H1 (cell line): ENCODE measurements around the gene LTB. TPM values are rescaled to one million over a fixed set of nuclear protein-coding genes. Genes with fewer than 3 reads are reported as not detected.

Experiments used
- CTCF ChIA-PET: fragments of 300-600 bp; sonication (Branson Sonifier 250); formaldehyde crosslinking; loops from one replicate; lab custom pipeline; 2021; ENCODE audit not compliant: partially characterized antibody; lab: Charles Lee
- POLR2A ChIA-PET: fragments of 300-600 bp; sonication (Branson Sonifier 250); formaldehyde crosslinking; loops from one replicate; lab custom pipeline; 2021; ENCODE audit warnings: inconsistent platforms; ENCODE audit not compliant: partially characterized antibody; lab: Charles Lee
- DNase-seq, 2 experiments: peaks; one replicate each; pipeline versions ENCODE4 v3.0.0 to v3.0.0-alpha.2; 2010 to 2022; ENCODE audit warnings: low spot score in 2 of 2, low read depth in 1 of 2, mixed read lengths in 1 of 2
- FAIRE-seq: peaks from 2 replicates; lab custom pipeline; 2011; peaks lifted over from hg19 to GRCh38; lab: Jason Lieb, UNC
- H2AFZ ChIP-seq: 2 replicates; pipeline ENCODE4 v1.8.1; 2012; ENCODE audit warnings: low read length, inconsistent platforms
- H2AK5ac ChIP-seq: 2 replicates; pipeline ENCODE4 v1.6.1; 2013; ENCODE audit warnings: low read depth, low read length
- H2BK120ac ChIP-seq: replicated peaks from 2 replicates; pipeline ENCODE3; 2013; ENCODE audit warnings: low read depth, low read length, inconsistent platforms
- H2BK12ac ChIP-seq: 2 replicates; pipeline ENCODE4 v1.6.1; 2013; ENCODE audit warnings: low read depth, low read length
- H2BK15ac ChIP-seq: 2 replicates; pipeline ENCODE4 v1.6.1; 2013; ENCODE audit warnings: low read length
- H2BK20ac ChIP-seq: 2 replicates; pipeline ENCODE4 v1.6.1; 2013; ENCODE audit warnings: low read length
- H2BK5ac ChIP-seq: 2 replicates; pipeline ENCODE4 v1.6.1; 2013; ENCODE audit warnings: low read depth, low read length
- H3K14ac ChIP-seq: 2 replicates; pipeline ENCODE4 v1.6.1; 2013; ENCODE audit warnings: inconsistent platforms; ENCODE audit not compliant: insufficient read length
- H3K18ac ChIP-seq: 2 replicates; pipeline ENCODE4 v1.6.1; 2013; ENCODE audit warnings: low read length; ENCODE audit errors: extremely low read depth
- H3K23ac ChIP-seq: 2 replicates; pipeline ENCODE4 v1.6.1; 2013; ENCODE audit warnings: inconsistent platforms; ENCODE audit not compliant: insufficient read length
- H3K23me2 ChIP-seq: 2 replicates; pipeline ENCODE4 v1.6.1; 2013; ENCODE audit warnings: low read depth, low read length
- H3K27ac ChIP-seq: 2 replicates; pipeline ENCODE4 v1.6.1; 2011; ENCODE audit warnings: low read depth, low read length, inconsistent platforms
- H3K27me3 ChIP-seq, 4 experiments: replicated peaks in 1 of 4; 1 replicate in 1 of 4; 2 replicates in 3 of 4; pipeline versions ENCODE4 v1.6.1 to v1.8.1; 2011 to 2013; ENCODE audit warnings: low read length in 3 of 4, mild to moderate bottlenecking in 3 of 4, inconsistent platforms in 2 of 4, mixed read lengths in 2 of 4, moderate library complexity in 1 of 4; ENCODE audit not compliant: control insufficient read depth in 3 of 4, insufficient read depth in 3 of 4; ENCODE audit errors: extremely low read depth in 1 of 4
- H3K36me3 ChIP-seq, 4 experiments: 2 replicates each; pipeline versions ENCODE4 v1.6.1 to v1.8.1; 2011 to 2013; ENCODE audit warnings: mild to moderate bottlenecking in 4 of 4, low read length in 3 of 4, moderate library complexity in 2 of 4, control low read depth in 1 of 4, inconsistent platforms in 1 of 4; ENCODE audit not compliant: insufficient read depth in 4 of 4, control insufficient read depth in 2 of 4
- H3K4ac ChIP-seq: replicated peaks from 2 replicates; pipeline ENCODE3; 2013; ENCODE audit warnings: low read length, low read depth, mixed read lengths, inconsistent platforms; ENCODE audit not compliant: insufficient read length
- H3K4me1 ChIP-seq, 4 experiments: replicated peaks in 1 of 4; 1 replicate in 1 of 4; 2 replicates in 3 of 4; pipeline versions ENCODE4 v1.6.1 to v1.8.1; 2011 to 2013; ENCODE audit warnings: low read length in 3 of 4, inconsistent platforms in 2 of 4, mixed read lengths in 1 of 4; ENCODE audit not compliant: insufficient read depth in 4 of 4, control insufficient read depth in 3 of 4
- H3K4me2 ChIP-seq, 2 experiments: 2 replicates each; pipeline versions ENCODE4 v1.6.1 to v1.8.1; 2011 to 2013; ENCODE audit warnings: low read depth in 2 of 2, low read length in 2 of 2, control low read depth in 1 of 2, inconsistent platforms in 1 of 2, mild to moderate bottlenecking in 1 of 2; ENCODE audit not compliant: insufficient read depth in 1 of 2
- H3K4me3 ChIP-seq, 4 experiments: fragments of 200-600, 300-600 bp in 1 of 4; sonication (generic), shearing (Covaris generic), sonication (Bioruptor Twin) in 1 of 4; 2 replicates each; pipeline versions ENCODE4 v1.5.1 to v1.8.1; 2011 to 2016; ENCODE audit warnings: low read length in 4 of 4, low read depth in 3 of 4, control low read depth in 2 of 4, inconsistent platforms in 2 of 4, mild to moderate bottlenecking in 2 of 4, mixed read lengths in 1 of 4, moderate library complexity in 1 of 4; ENCODE audit not compliant: insufficient read depth in 2 of 4; ENCODE audit errors: extremely low read depth in 1 of 4
- H3K56ac ChIP-seq: replicated peaks from 2 replicates; pipeline ENCODE3; 2013; ENCODE audit warnings: low read depth, mild to moderate bottlenecking, mixed read lengths, low read length, inconsistent platforms; ENCODE audit not compliant: insufficient read length
- H3K79me1 ChIP-seq: 2 replicates; pipeline ENCODE4 v1.6.1; 2013; ENCODE audit warnings: low read depth, low read length, control low read depth
- H3K79me2 ChIP-seq, 2 experiments: 2 replicates each; pipeline versions ENCODE4 v1.6.1 to v1.8.1; 2012 to 2013; ENCODE audit warnings: low read length in 2 of 2, mild to moderate bottlenecking in 2 of 2, inconsistent platforms in 1 of 2; ENCODE audit not compliant: insufficient read depth in 2 of 2, control insufficient read depth in 1 of 2
- H3K9ac ChIP-seq, 4 experiments: replicated peaks in 1 of 4; 1 replicate in 1 of 4; 2 replicates in 3 of 4; pipeline versions ENCODE4 v1.6.1 to v1.8.1; 2011 to 2013; ENCODE audit warnings: low read depth in 3 of 4, low read length in 3 of 4, control low read depth in 2 of 4, mild to moderate bottlenecking in 2 of 4, moderate library complexity in 2 of 4, inconsistent platforms in 1 of 4; ENCODE audit errors: extremely low read depth in 1 of 4
- H3K9me3 ChIP-seq, 2 experiments: 2 replicates each; pipeline versions ENCODE4 v1.6.1 to v1.8.1; 2012 to 2013; ENCODE audit warnings: mild to moderate bottlenecking in 2 of 2, moderate library complexity in 2 of 2, control low read depth in 1 of 2, inconsistent platforms in 1 of 2, low read depth in 1 of 2, low read length in 1 of 2, mixed read lengths in 1 of 2; ENCODE audit not compliant: insufficient read depth in 2 of 2
- H4K20me1 ChIP-seq, 2 experiments: replicated peaks in 1 of 2; 2 replicates each; pipeline versions ENCODE3 to v1.8.1; 2011 to 2013; ENCODE audit warnings: inconsistent platforms in 2 of 2, low read length in 2 of 2, mild to moderate bottlenecking in 1 of 2; ENCODE audit not compliant: insufficient read depth in 2 of 2, control insufficient read depth in 1 of 2
- H4K5ac ChIP-seq: 2 replicates; pipeline ENCODE4 v1.6.1; 2013; ENCODE audit warnings: low read length, low read depth, mixed read lengths, inconsistent platforms; ENCODE audit not compliant: insufficient read length
- H4K8ac ChIP-seq: 2 replicates; pipeline ENCODE4 v1.8.0; 2013; ENCODE audit warnings: mild to moderate bottlenecking, moderate library complexity, low read length, inconsistent platforms; ENCODE audit not compliant: insufficient read depth; ENCODE audit errors: extremely low read depth
- H4K91ac ChIP-seq: replicated peaks from 2 replicates; pipeline ENCODE3; 2013; ENCODE audit warnings: low read length, mixed read lengths, inconsistent platforms; ENCODE audit not compliant: insufficient read length
- CHD1 ChIP-seq: IDR thresholded peaks from 2 replicates; pipeline ENCODE4 v1.6.1; 2012; ENCODE audit warnings: low read depth, low read length, improper control_type of control experiment
- E2F6 ChIP-seq: IDR thresholded peaks from 2 replicates; pipeline ENCODE4 v1.6.1; 2012; ENCODE audit warnings: inconsistent platforms
- KDM5A ChIP-seq: fragments of 200-600 bp; IDR thresholded peaks from 2 replicates; pipeline ENCODE4 v1.7.1; 2012; ENCODE audit warnings: mild to moderate bottlenecking, low read length, inconsistent platforms, mixed read lengths
- NRF1 ChIP-seq: IDR thresholded peaks from 2 replicates; pipeline ENCODE4 v1.6.1; 2011; ENCODE audit warnings: mild to moderate bottlenecking, low read depth, low read length, improper control_type of control experiment
- RAD21 ChIP-seq, 2 experiments: IDR thresholded peaks in 1 of 2; conservative IDR thresholded peaks in 1 of 2; 2 replicates each; pipeline ENCODE4 v1.6.1; 2011; ENCODE audit warnings: low read depth in 2 of 2, low read length in 2 of 2, improper control_type of control experiment in 1 of 2, inconsistent platforms in 1 of 2, mild to moderate bottlenecking in 1 of 2, moderate library complexity in 1 of 2
- RXRA ChIP-seq: IDR thresholded peaks from 2 replicates; pipeline ENCODE4 v1.6.1; 2011; ENCODE audit warnings: low read depth, mild to moderate bottlenecking, low read length, moderate library complexity; ENCODE audit not compliant: insufficient read depth
- SAP30 ChIP-seq: fragments of 300-600 bp; sonication (generic); IDR thresholded peaks from 2 replicates; pipeline ENCODE4 v1.7.1; 2012; ENCODE audit warnings: low read length, moderate library complexity, mild to moderate bottlenecking, inconsistent platforms; ENCODE audit not compliant: insufficient read depth, insufficient replicate concordance
- SIRT6 ChIP-seq: IDR thresholded peaks from one replicate; pipeline ENCODE4 v1.7.1; 2012; ENCODE audit warnings: low read length, inconsistent platforms
- SIX5 ChIP-seq: IDR thresholded peaks from 2 replicates; pipeline ENCODE4 v1.6.1; 2011; ENCODE audit warnings: mild to moderate bottlenecking, low read depth, low read length
- TBP ChIP-seq: IDR thresholded peaks from 2 replicates; pipeline ENCODE4 v1.6.1; 2011; ENCODE audit warnings: low read depth, low read length, improper control_type of control experiment
- TCF12 ChIP-seq: IDR thresholded peaks from 2 replicates; pipeline ENCODE4 v1.6.1; 2011; ENCODE audit warnings: low read depth, mild to moderate bottlenecking, low read length
- WGBS, 2 experiments: shearing (Covaris generic) in 1 of 2; methylation state at CpG; one replicate each; pipeline versions ENCODE4 v1.1.6 to v1.1.7; 2013 to 2015; ENCODE audit warnings: low lambda C conversion rate in 2 of 2, mixed read lengths in 2 of 2, inconsistent platforms in 1 of 2, low coverage in 1 of 2, missing lambda C conversion rate in 1 of 2; ENCODE audit not compliant: insufficient replicate concordance in 2 of 2, insufficient coverage in 1 of 2, insufficient read length in 1 of 2; ENCODE audit errors: extremely low coverage in 1 of 2, missing lambda C conversion rate in 1 of 2; 5-methylcytosine and 5-hydroxymethylcytosine counted together
- polyA plus RNA-seq, 7 experiments: library from polyadenylated mRNA; depleted of rRNA in 3 of 7; stranded (reverse) in 5 of 7; unstranded in 2 of 7; fragments of >200 nt in 5 of 7; fragments of 200-250 nt in 2 of 7; gene quantifications; 1 replicate in 5 of 7; 2 replicates in 1 of 7; 4 replicates in 1 of 7; pipeline versions ENCODE4 v1.2.1 to v1.2.3, GENCODE V29; 2011 to 2013; ENCODE audit warnings: missing spikeins in 2 of 7, mixed read lengths in 2 of 7
- total RNA-seq: library from RNA; stranded (reverse); fragmentation: NEBNext Ultra II Directional; extraction: Animal tissue kit (Norgen Biotek cat#: 25700); gene quantifications from 2 replicates; pipeline ENCODE4 v1.2.1, GENCODE V29; 2021

LTB gene
- total and polyA plus RNA-seq, 2 of the 8 experiments (the other 6 are each of a cell fraction or from before 2014, with no cell fraction given): 0.43 to 0.47 TPM

- CTCF ChIA-PET: interaction anchor here (0.6 to 19.2 kb wide), 3 partner anchors 20 to 33 kb away, joined by 5 to 640 read pairs (median 29); partner anchors contain the start of genes LST1, LTB and NCR3
- Histone ChIP-seq H3K4me2 (no peak within 1 kb of the TSS), H4K91ac (no peak within 1 kb of the TSS), H2BK15ac (no peak within 1 kb of the TSS), H3K18ac (no peak within 1 kb of the TSS), H3K9me3 (no peaks in the 10 kb centered on the region), H2AFZ (no peak within 1 kb of the TSS), H4K5ac (no peak within 1 kb of the TSS), H3K23ac (no peak within 1 kb of the TSS), H2BK20ac (no peak within 1 kb of the TSS), H4K8ac (peak within 1 kb of the TSS; percentile 1; the same call in 1 of the 2 replicates), H3K27ac (no peak within 1 kb of the TSS), H3K4me3 (no peak within 1 kb of the TSS), H3K9ac (no peak within 1 kb of the TSS), H3K56ac (no peak within 1 kb of the TSS), H3K4me1 (no peaks in the 10 kb centered on the region; a peak in 2 of 7 replicates), H3K23me2 (peaks cover 3% of the 10 kb centered on the region; the same call in 1 of the 2 replicates), H3K79me2 (no peaks in the 10 kb centered on the region), H3K79me1 (no peaks in the 10 kb centered on the region), H3K4ac (no peak within 1 kb of the TSS), H2BK12ac (no peak within 1 kb of the TSS), H3K27me3 (no peaks in the 10 kb centered on the region)
- no peak for DNase-seq
- POLR2A ChIA-PET: interaction anchor here (12.2 kb wide), 1 partner anchor 11 kb away, joined by 110 read pairs; no protein-coding TSS in a partner anchor
- WGBS, 2 experiments: 83% methylated on average over 22 of the region's 27 CpGs; no CpG with 5 or more reads in 1 of the 2 experiments
- no peak for FAIRE-seq
- TF ChIP-seq SIRT6 (no peak), SIX5 (no peak), NRF1 (no peak), RAD21 (IDR thresholded peaks at IDR 0.05 in 1 of 2, conservative IDR thresholded peaks at IDR 0.05 in 1 of 2; ENCODE audit: low read depth in 2 of 2, low read length in 2 of 2) (no peak), KDM5A (no peak), TBP (no peak), CHD1 (no peak), E2F6 (no peak), TCF12 (no peak), SAP30 (no peak), RXRA (no peak)
- TF ChIP-seq, all 59 proteins: peak for 0
- H2BK120ac ChIP-seq: no peak within 1 kb of the TSS
- no peak within 1 kb of the TSS for H3K14ac ChIP-seq
- H2BK5ac ChIP-seq: no peak within 1 kb of the TSS
- no peaks in the 10 kb centered on the region for H4K20me1 ChIP-seq
- no peak within 1 kb of the TSS; the same call in 1 of the 2 replicates for H2AK5ac ChIP-seq
- H3K36me3 ChIP-seq: no peaks in the 10 kb centered on the region
These were observed 9.9 kb downstream of the LTB start, which contains the start of gene LTA for GRCh38 chr6:31572041-31572911. TSS of gene LTA (plus strand) at chr6:31572289. CDS start at chr6:31572743, 454 bp downstream.
